Measurements from ENCODE around the gene OPN5.

OPN5 gene

DNA sequence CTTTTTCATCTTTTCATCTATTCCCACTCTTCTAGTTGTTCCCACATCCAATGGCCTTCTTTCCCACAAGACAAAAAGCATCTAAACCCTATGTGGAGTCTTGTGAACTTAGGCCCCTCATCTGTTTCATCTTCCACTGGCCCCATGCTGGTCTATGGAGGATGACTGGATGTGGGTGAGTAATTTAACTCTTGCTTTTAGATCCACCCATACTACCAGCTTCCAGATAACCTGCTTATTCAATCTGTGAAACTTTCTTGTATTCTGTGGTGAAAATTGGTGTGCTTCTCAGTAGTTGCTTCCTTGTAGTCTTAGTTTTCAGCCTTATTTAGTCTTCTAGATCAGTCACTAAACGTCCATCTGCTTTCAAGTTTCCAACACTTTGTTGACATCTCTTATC lies 64.9 kb downstream of the OPN5 start:
- DNase-seq = no peak
- H3K4me3 ChIP-seq (ENCODE audit: low read depth, low read length) = no peak overlapping the region
- H3K27me3 ChIP-seq (ENCODE audit: insufficient read depth, low read depth, severe bottlenecking) = no peaks in the 10 kb centered on the region
- H3K9me3 ChIP-seq (ENCODE audit: severe bottlenecking) = no peaks in the 10 kb centered on the region
- no peak overlapping the region for H3K27ac ChIP-seq
- TF ChIP-seq CTCF (IDR thresholded peaks at IDR 0.05; ENCODE audit: low read depth, low read length) = no peak
- no peaks in the 10 kb centered on the region for H3K36me3 ChIP-seq

- no peak overlapping the region for H3K27ac ChIP-seq
- DNase-seq = no peak
Observed at GRCh38 chr6:47851091-47851490, 69.3 kb downstream of the OPN5 start.

DNA sequence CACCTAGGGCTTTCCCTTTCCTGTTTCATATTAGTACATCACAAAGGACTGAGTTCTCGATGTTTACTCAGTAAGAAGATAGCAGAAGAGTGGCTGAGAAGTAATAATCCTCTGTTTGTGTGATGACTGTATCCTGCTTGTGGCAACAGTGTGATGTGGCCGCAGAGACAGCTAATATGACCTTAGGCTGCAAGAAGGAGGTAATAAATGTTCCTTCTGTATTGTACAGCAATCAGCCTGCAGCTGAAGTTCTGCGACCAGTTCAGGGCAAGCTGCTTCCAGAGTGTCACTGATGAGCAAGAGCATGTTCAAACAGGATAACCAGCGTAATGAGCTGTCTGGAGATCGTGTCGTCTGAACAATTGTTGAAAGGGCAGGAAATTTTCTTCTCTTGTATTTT lies 70.9 kb downstream of the OPN5 start:
- H3K27me3 ChIP-seq (ENCODE audit: insufficient read depth, low read depth, severe bottlenecking) = no peaks in the 10 kb centered on the region
- no peak for TF ChIP-seq CTCF (IDR thresholded peaks at IDR 0.05; ENCODE audit: low read depth, low read length)
- H3K4me3 ChIP-seq (ENCODE audit: low read depth, low read length) = no peak overlapping the region
- H3K36me3 ChIP-seq = no peaks in the 10 kb centered on the region
- H3K9me3 ChIP-seq (ENCODE audit: severe bottlenecking) = no peaks in the 10 kb centered on the region
- DNase-seq = no peak
- H3K27ac ChIP-seq = no peak overlapping the region

More at GRCh38 chr6:47851091-47851490, 69.3 kb downstream of the OPN5 start:
- no peaks in the 10 kb centered on the region for H3K27me3 ChIP-seq (ENCODE audit: insufficient read depth, low read depth, severe bottlenecking)
- no peak for TF ChIP-seq CTCF (IDR thresholded peaks at IDR 0.05; ENCODE audit: low read depth, low read length)
- no peaks in the 10 kb centered on the region for H3K36me3 ChIP-seq
- no peak overlapping the region for H3K4me3 ChIP-seq (ENCODE audit: low read depth, low read length)
- H3K9me3 ChIP-seq (ENCODE audit: severe bottlenecking) = no peaks in the 10 kb centered on the region

DNA sequence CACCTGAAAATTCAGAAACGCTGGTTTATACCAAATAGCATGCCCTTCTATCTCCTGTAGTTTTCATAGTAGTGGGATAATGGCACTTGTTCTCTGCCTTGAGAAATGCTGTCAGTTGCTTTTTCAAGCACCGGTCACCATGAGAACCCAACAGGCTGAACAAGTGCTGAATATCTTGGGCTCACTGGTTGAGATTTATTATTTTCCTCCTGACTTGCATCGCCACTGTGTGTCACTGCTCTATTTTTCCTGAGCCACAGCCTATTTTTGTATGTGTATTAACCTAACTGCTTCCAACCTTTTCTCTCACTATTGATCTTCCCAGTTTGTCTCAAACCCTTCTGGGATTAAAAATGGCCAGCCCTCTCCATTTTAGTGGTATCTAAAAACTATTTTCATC lies 71.9 kb downstream of the OPN5 start:
- H3K27ac ChIP-seq = no peak overlapping the region
- no peaks in the 10 kb centered on the region for H3K36me3 ChIP-seq
- no peaks in the 10 kb centered on the region for H3K9me3 ChIP-seq (ENCODE audit: severe bottlenecking)

GRCh38 chr6:47854971-47855370 lies 73.1 kb downstream of the OPN5 start:
- TF ChIP-seq CTCF (IDR thresholded peaks at IDR 0.05; ENCODE audit: low read depth, low read length) = no peak
- H3K9me3 ChIP-seq (ENCODE audit: severe bottlenecking) = no peaks in the 10 kb centered on the region
- H3K36me3 ChIP-seq = no peaks in the 10 kb centered on the region
- no peak for DNase-seq
- no peaks in the 10 kb centered on the region for H3K27me3 ChIP-seq (ENCODE audit: insufficient read depth, low read depth, severe bottlenecking)
- H3K4me3 ChIP-seq (ENCODE audit: low read depth, low read length) = no peak overlapping the region
- no peak overlapping the region for H3K27ac ChIP-seq

More for the DNA sequence above, 71.9 kb downstream of the OPN5 start:
- no peaks in the 10 kb centered on the region for H3K27me3 ChIP-seq (ENCODE audit: insufficient read depth, low read depth, severe bottlenecking)
- no peak overlapping the region for H3K4me3 ChIP-seq (ENCODE audit: low read depth, low read length)
- TF ChIP-seq CTCF (IDR thresholded peaks at IDR 0.05; ENCODE audit: low read depth, low read length) = no peak
- DNase-seq = no peak

GRCh38 chr6:47859175-47859574 lies 77.3 kb downstream of the OPN5 start:
- DNase-seq = no peak
- no peak for TF ChIP-seq CTCF (IDR thresholded peaks at IDR 0.05; ENCODE audit: low read depth, low read length)
- Histone ChIP-seq H3K4me3 (ENCODE audit: low read depth, low read length) (no peak overlapping the region), H3K27me3 (ENCODE audit: insufficient read depth, low read depth, severe bottlenecking) (no peaks in the 10 kb centered on the region), H3K27ac (no peak overlapping the region), H3K36me3 (no peaks in the 10 kb centered on the region), H3K9me3 (ENCODE audit: severe bottlenecking) (no peaks in the 10 kb centered on the region)
